ENCODE measurements around the gene PPP1R14B. TPM values are rescaled to one million over a fixed set of nuclear protein-coding genes. Genes with fewer than 3 reads are reported as not detected.

Gene PPP1R14B
- total and polyA plus RNA-seq, 2 of the 13 experiments (the other 11 are each of a cell fraction or from before 2014, with no cell fraction given), result 110 to 148 TPM

GRCh38 chr11:64284962-64285884 lies 38.5 kb upstream of the PPP1R14B start, which contains the start of gene GPR137 (continued):
- TF ChIP-seq TEF (CRISPR knock-in tag; IDR thresholded peaks at IDR 0.05) (no peak), THAP11 (CRISPR knock-in tag; IDR thresholded peaks at IDR 0.05) (peak; percentile 77), TFAP4 (IDR thresholded peaks at IDR 0.05; ENCODE audit: borderline replicate concordance, low read depth) (0 out of 2 replicates have a peak, but pooled peaks have one; percentile 3), ZNF569 (CRISPR knock-in tag; IDR thresholded peaks at IDR 0.05; ENCODE audit: borderline replicate concordance) (no peak), GTF3A (CRISPR knock-in tag; conservative IDR thresholded peaks at IDR 0.05) (no peak), THAP7 (CRISPR knock-in tag; IDR thresholded peaks at IDR 0.05) (no peak), ZNF121 (CRISPR knock-in tag; IDR thresholded peaks at IDR 0.05) (no peak), LBX2 (CRISPR knock-in tag; IDR thresholded peaks at IDR 0.05; ENCODE audit: borderline replicate concordance) (no peak), RBAK (CRISPR knock-in tag; IDR thresholded peaks at IDR 0.05) (no peak), ZNF382 (CRISPR knock-in tag; IDR thresholded peaks at IDR 0.05; ENCODE audit: borderline replicate concordance) (no peak), KIAA2018 (CRISPR knock-in tag; IDR thresholded peaks at IDR 0.05; ENCODE audit: borderline replicate concordance) (no peak), KAT8 (CRISPR knock-in tag; IDR thresholded peaks at IDR 0.05) (0 out of 2 replicates have a peak, but pooled peaks have one; percentile 9), ISL2 (CRISPR knock-in tag; IDR thresholded peaks at IDR 0.05) (peak; percentile 21; the same call in 1 of the 2 replicates), CEBPG (CRISPR knock-in tag; IDR thresholded peaks at IDR 0.05) (no peak), E2F2 (CRISPR knock-in tag; IDR thresholded peaks at IDR 0.05; ENCODE audit: borderline replicate concordance) (no peak; the same call in 1 of the 2 replicates), ZNF891 (CRISPR knock-in tag; IDR thresholded peaks at IDR 0.05) (no peak)

All from HepG2 (cell line).